K562 (cell line): ENCODE measurements around the gene CNTROB. TPM values are rescaled to one million over a fixed set of nuclear protein-coding genes. Genes with fewer than 3 reads are reported as not detected.

Experiments used
- ATAC-seq: fragments of 200-7000 bp; cut with Tn5 transposase; 3 replicates; pipeline ENCODE4 v1.9.1; 2020; ENCODE audit warnings: moderate library complexity
- BruUV-seq: library from RNA; stranded (reverse); fragments of 400-500 nt; replicated peaks from 2 replicates; lab custom pipeline; 2021; lab: Mats Ljungman, UMichigan
- CTCF ChIA-PET: fragments of 300-600 bp; formaldehyde crosslinking; extraction: SDS; loops from one replicate; lab custom pipeline; 2021; ENCODE audit warnings: low intra/inter-chr PET ratio; lab: Yijun Ruan, JAX
- POLR2A ChIA-PET: fragments of 300-600, 350-650 bp; sonication (Branson Sonifier 250); formaldehyde crosslinking; extraction: SDS; loops from one replicate; lab custom pipeline; 2021; ENCODE audit warnings: antibody characterized with exemption, inconsistent platforms; lab: Yijun Ruan, JAX
- DNase-seq, 4 experiments: peaks; one replicate each; pipeline versions ENCODE4 v3.0.0 to v3.0.0-alpha.2; 2011 to 2018; ENCODE audit warnings: low spot score in 3 of 4, mixed read lengths in 3 of 4; ENCODE audit errors: extremely low read depth in 1 of 4
- FAIRE-seq: peaks from 2 replicates; lab custom pipeline; 2011; peaks lifted over from hg19 to GRCh38; lab: Jason Lieb, UNC
- H2AFZ ChIP-seq: 2 replicates; pipeline ENCODE4 v1.6.0; 2011; ENCODE audit warnings: low read depth, low read length, control low read depth, inconsistent platforms
- H3K27ac ChIP-seq: fragments of 200-600 bp; 3 replicates; pipeline ENCODE4 v1.8.0; 2011; ENCODE audit warnings: low read depth, mild to moderate bottlenecking, control low read depth, inconsistent platforms, low read length, moderate library complexity, mixed read lengths; ENCODE audit errors: extremely low read depth
- H3K27me3 ChIP-seq, 2 experiments: fragments of 300-600 bp in 1 of 2; 2 replicates in 1 of 2; 3 replicates in 1 of 2; pipeline versions ENCODE4 v1.6.0 to v1.8.0; 2011; ENCODE audit warnings: inconsistent platforms in 2 of 2, low read length in 2 of 2, mild to moderate bottlenecking in 1 of 2, mixed read lengths in 1 of 2, moderate library complexity in 1 of 2; ENCODE audit not compliant: control insufficient read depth in 2 of 2, insufficient read depth in 2 of 2
- H3K36me3 ChIP-seq: fragments of 300-600 bp; 3 replicates; pipeline ENCODE4 v1.8.0; 2011; ENCODE audit warnings: mild to moderate bottlenecking, low read length, inconsistent platforms; ENCODE audit not compliant: control insufficient read depth, insufficient read depth
- H3K4me1 ChIP-seq, 2 experiments: fragments of 200-600 bp in 1 of 2; replicated peaks in 1 of 2; 2 replicates in 1 of 2; 3 replicates in 1 of 2; pipeline versions ENCODE4 v1.5.1 to v1.8.0; 2011; ENCODE audit warnings: inconsistent platforms in 2 of 2, low read length in 2 of 2, mild to moderate bottlenecking in 1 of 2, mixed read lengths in 1 of 2, moderate library complexity in 1 of 2; ENCODE audit not compliant: control insufficient read depth in 2 of 2, insufficient read depth in 2 of 2
- H3K4me2 ChIP-seq: 2 replicates; pipeline ENCODE4 v1.6.1; 2011; ENCODE audit warnings: low read length, control low read depth, inconsistent platforms, mixed read lengths; ENCODE audit not compliant: insufficient read depth
- H3K4me3 ChIP-seq: fragments of 200-600 bp; sonication (generic), shearing (Covaris generic); 2 replicates; pipeline ENCODE4 v1.5.1; 2016; ENCODE audit warnings: control low read depth, inconsistent platforms
- H3K79me2 ChIP-seq: fragments of 200-600 bp; 3 replicates; pipeline ENCODE4 v1.8.0; 2011; ENCODE audit warnings: low read length, inconsistent platforms; ENCODE audit not compliant: control insufficient read depth, insufficient read depth
- H3K9ac ChIP-seq, 2 experiments: 2 replicates each; pipeline versions ENCODE4 v1.6.0 to v1.6.1; 2011; ENCODE audit warnings: low read depth in 2 of 2, low read length in 2 of 2, control low read depth in 1 of 2, inconsistent platforms in 1 of 2, mild to moderate bottlenecking in 1 of 2, mixed read lengths in 1 of 2; ENCODE audit not compliant: insufficient read depth in 1 of 2
- H3K9me1 ChIP-seq: one replicate; pipeline ENCODE4 v1.6.0; 2011; ENCODE audit warnings: inconsistent platforms, mild to moderate bottlenecking, low read length, moderate library complexity; ENCODE audit not compliant: control insufficient read depth, insufficient read depth
- H3K9me3 ChIP-seq: replicated peaks from 2 replicates; pipeline ENCODE4 v1.5.1; 2011; ENCODE audit warnings: low read depth, low read length, inconsistent platforms; ENCODE audit not compliant: control insufficient read depth, insufficient read depth
- H4K20me1 ChIP-seq: replicated peaks from 2 replicates; pipeline ENCODE4 v1.6.1; 2011; ENCODE audit warnings: low read length, inconsistent platforms, mixed read lengths; ENCODE audit not compliant: control insufficient read depth, insufficient read depth
- BCOR ChIP-seq: fragments of 450-650 bp; IDR thresholded peaks from 2 replicates; pipeline ENCODE4 v1.6.1; 2016
- CREB5 ChIP-seq: fragments of 250-450 bp; sonication (Bioruptor Pico); IDR thresholded peaks from 2 replicates; pipeline ENCODE4 v1.5.0; 2020; ENCODE audit warnings: mild to moderate bottlenecking
- DEAF1 ChIP-seq: fragments of 450-650 bp; formaldehyde crosslinking; IDR thresholded peaks from 2 replicates; pipeline ENCODE4 v1.4.0; 2020; ENCODE audit warnings: mild to moderate bottlenecking, moderate library complexity
- EP300 ChIP-seq: IDR thresholded peaks from 2 replicates; pipeline ENCODE4 v1.6.1; 2012; ENCODE audit warnings: low read length, improper control_type of control experiment
- FOXK2 ChIP-seq, 2 experiments: fragments of 450-650 bp; IDR thresholded peaks in 1 of 2; conservative IDR thresholded peaks in 1 of 2; 2 replicates each; pipeline ENCODE4 v1.6.1; 2016; ENCODE audit warnings: low read depth in 2 of 2, mild to moderate bottlenecking in 1 of 2
- NFYB ChIP-seq: IDR thresholded peaks from 2 replicates; pipeline ENCODE4 v1.6.1; 2011; ENCODE audit warnings: mild to moderate bottlenecking, moderate library complexity; ENCODE audit not compliant: insufficient read length; ENCODE audit errors: extremely low read depth
- NR2C2 ChIP-seq, 2 experiments: fragments of 200-800 bp in 1 of 2; sonication (Bioruptor generic) in 1 of 2; sonication (generic) in 1 of 2; formaldehyde crosslinking in 1 of 2; IDR thresholded peaks; 2 replicates each; pipeline versions ENCODE4 v1.6.1 to v1.8.0; 2016 to 2022; ENCODE audit warnings: mild to moderate bottlenecking in 1 of 2, missing compliant biosample characterization in 1 of 2, missing genetic modification characterization in 1 of 2, missing genetic modification reagents in 1 of 2
- PHB2 ChIP-seq: fragments of 450-650 bp; IDR thresholded peaks from 2 replicates; pipeline ENCODE4 v1.6.1; 2017; ENCODE audit warnings: low read depth
- POLR2G ChIP-seq: fragments of 200-400 bp; formaldehyde crosslinking; IDR thresholded peaks from 2 replicates; pipeline ENCODE4 v1.6.1; 2017; ENCODE audit warnings: low read depth, mild to moderate bottlenecking, antibody characterized with exemption, low read length, moderate library complexity
- SNAPC5 ChIP-seq: fragments of 250-450 bp; sonication (Bioruptor Pico); IDR thresholded peaks from 2 replicates; pipeline ENCODE4 v1.8.0; 2021; ENCODE audit warnings: moderate library complexity, mild to moderate bottlenecking, inconsistent platforms
- ZKSCAN3 ChIP-seq: fragments of 250-450 bp; sonication (Bioruptor Pico); IDR thresholded peaks from 2 replicates; pipeline ENCODE4 v1.4.0; 2020
- ZNF165 ChIP-seq: fragments of 250-450 bp; sonication (Bioruptor Pico); IDR thresholded peaks from 2 replicates; pipeline ENCODE4 v1.4.0; 2020; ENCODE audit warnings: borderline replicate concordance
- ZNF41 ChIP-seq: fragments of 250-450 bp; sonication (Bioruptor Pico); conservative IDR thresholded peaks from 2 replicates; pipeline ENCODE4 v1.4.0; 2020; ENCODE audit warnings: mild to moderate bottlenecking
- ZNF512 ChIP-seq: IDR thresholded peaks from 2 replicates; pipeline ENCODE4 v1.6.1; 2016; ENCODE audit warnings: missing genetic modification characterization, missing compliant biosample characterization
- WGBS: fragments of 100-300 bp; shearing (Covaris generic); methylation state at CpG from one replicate; pipeline ENCODE4 v1.1.6; 2016; ENCODE audit warnings: low coverage, mixed read lengths; ENCODE audit not compliant: insufficient coverage; ENCODE audit errors: missing lambda C conversion rate; 5-methylcytosine and 5-hydroxymethylcytosine counted together
- in situ Hi-C: fragments of 300-500 bp; cut with MboI; formaldehyde crosslinking; loops from 4 replicates; pipeline ENCODE4 v1.15.0; 2018; ENCODE audit warnings: inconsistent platforms, mixed read lengths
- intact Hi-C: fragments of 100-400 bp; cut with micrococcal nuclease; formaldehyde crosslinking; loops from 2 replicates; pipeline ENCODE4 v1.14.2; 2022
- polyA plus RNA-seq, 8 experiments: library from polyadenylated mRNA; depleted of rRNA in 4 of 8; stranded (reverse) in 5 of 8; unstranded in 3 of 8; fragments of >200 nt; fragmentation: Nextera tagmentation in 2 of 8; fragmentation: Illumina TruSeq in 1 of 8; extraction: Ambion mirVana in 2 of 8; extraction: Trizol in 1 of 8; gene quantifications; 2 replicates each; pipeline versions ENCODE4 v1.2.1 to v1.2.3, GENCODE V29; 2011 to 2014; ENCODE audit warnings: inconsistent platforms in 1 of 8, missing spikeins in 1 of 8
- total RNA-seq, 7 experiments: library from RNA; depleted of rRNA in 6 of 7; stranded (reverse); fragments of >200 nt in 6 of 7; fragmentation: Illumina TruSeq in 2 of 7; extraction: Trizol in 2 of 7; gene quantifications; 2 replicates each; pipeline versions ENCODE4 v1.2.1 to v1.2.3, GENCODE V29; 2011 to 2021; ENCODE audit warnings: low replicate concordance in 1 of 7
- TF ChIP-seq, protein P1 (sequence below): fragments of 250-450 bp; sonication (Bioruptor Pico); IDR thresholded peaks from 2 replicates; pipeline ENCODE4 v1.8.0; 2021; ENCODE audit warnings: mild to moderate bottlenecking, moderate library complexity

Gene CNTROB
- total and polyA plus RNA-seq, 9 of the 15 experiments (the other 6 are each of a cell fraction or from before 2014, with no cell fraction given): 1.9 to 33.3 (median 23.0) TPM

GRCh38 chr17:7903154-7904103, 28.6 kb upstream of the CNTROB start:
- no peaks in the 10 kb centered on the region for H3K4me1 ChIP-seq
- BruUV-seq: TSS peak; percentile 32
- TF ChIP-seq FOXK2 (conservative IDR thresholded peaks at IDR 0.05 in 1 of 2, IDR thresholded peaks at IDR 0.05 in 1 of 2; ENCODE audit: low read depth in 2 of 2) (no peak), ZNF512 (tag) (no peak), EP300 (no peak), ZNF41 (CRISPR knock-in tag) (no peak), BCOR (no peak), DEAF1 (CRISPR knock-in tag) (no peak), CREB5 (no peak), NFYB (no peak), ZKSCAN3 (CRISPR knock-in tag) (no peak), PHB2 (no peak), ZNF165 (CRISPR knock-in tag) (no peak), NR2C2 (CRISPR knock-in tag; IDR thresholded peaks at IDR 0.05) (no peak), NR2C2 (tag; IDR thresholded peaks at IDR 0.05) (no peak), SNAPC5 (no peak), POLR2G (no peak)
- TF ChIP-seq, protein P1, sequence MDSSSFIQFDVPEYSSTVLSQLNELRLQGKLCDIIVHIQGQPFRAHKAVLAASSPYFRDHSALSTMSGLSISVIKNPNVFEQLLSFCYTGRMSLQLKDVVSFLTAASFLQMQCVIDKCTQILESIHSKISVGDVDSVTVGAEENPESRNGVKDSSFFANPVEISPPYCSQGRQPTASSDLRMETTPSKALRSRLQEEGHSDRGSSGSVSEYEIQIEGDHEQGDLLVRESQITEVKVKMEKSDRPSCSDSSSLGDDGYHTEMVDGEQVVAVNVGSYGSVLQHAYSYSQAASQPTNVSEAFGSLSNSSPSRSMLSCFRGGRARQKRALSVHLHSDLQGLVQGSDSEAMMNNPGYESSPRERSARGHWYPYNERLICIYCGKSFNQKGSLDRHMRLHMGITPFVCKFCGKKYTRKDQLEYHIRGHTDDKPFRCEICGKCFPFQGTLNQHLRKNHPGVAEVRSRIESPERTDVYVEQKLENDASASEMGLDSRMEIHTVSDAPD (CRISPR knock-in tag): no peak
- 93% methylated on average over 18 of the region's 22 CpGs for WGBS
- no peak overlapping the region for H3K9ac ChIP-seq
- no peaks in the 10 kb centered on the region for H3K9me1 ChIP-seq
- CTCF ChIA-PET: no interaction called here
- H4K20me1 ChIP-seq: no peaks in the 10 kb centered on the region
- FAIRE-seq (no peak), ATAC-seq (no peak), DNase-seq (no peak)
- no peak overlapping the region for H3K27ac ChIP-seq
- H3K36me3 ChIP-seq: peaks cover 59% of the 10 kb centered on the region
- in situ Hi-C loops (no loop called here), intact Hi-C loops (no loop called here)
- no peaks in the 10 kb centered on the region for H3K79me2 ChIP-seq
- H3K4me2 ChIP-seq: no peak overlapping the region
- POLR2A ChIA-PET: no interaction called here
- no peaks in the 10 kb centered on the region for H3K27me3 ChIP-seq
- no peaks in the 10 kb centered on the region for H3K9me3 ChIP-seq
- H3K4me3 ChIP-seq: no peak overlapping the region
- H2AFZ ChIP-seq: no peak overlapping the region
